ENCODE results near the gene HMCN1. TPM values are rescaled to one million over a fixed set of nuclear protein-coding genes. Genes with fewer than 3 reads are reported as not detected.
A peak's percentile ranks its signal among the peaks of the same experiment; 100 is the strongest.

The HMCN1 gene
- total and polyA plus RNA-seq, 11 donors: 2.1 to 14.1 (median 5.6) TPM

DNA sequence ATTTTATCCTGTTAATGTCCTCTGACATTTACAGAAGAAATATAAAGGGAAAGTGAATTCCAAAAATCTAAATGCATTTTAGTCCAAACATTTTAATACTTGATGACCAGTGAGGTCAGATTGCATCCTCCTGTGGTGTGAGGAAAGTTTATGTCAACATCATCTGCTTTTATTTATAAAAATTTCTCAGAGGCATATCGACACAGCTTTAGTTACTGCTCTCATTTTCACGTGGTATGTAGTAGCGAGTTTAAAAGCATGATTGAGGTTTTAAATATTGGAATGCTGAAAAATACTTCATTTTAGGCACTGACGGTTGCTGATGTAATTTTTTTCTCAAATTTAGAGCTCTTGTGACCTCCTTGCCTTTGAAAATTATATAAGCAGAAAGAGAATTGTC, 234.8 kb downstream of the HMCN1 start:
- Histone ChIP-seq H3K27ac (peak overlapping the region in 10 of 12 donors; percentile 21 to 75 (median 46)), H3K4me3 (no peak overlapping the region), H3K27me3 (no peaks in the 10 kb centered on the region), H3K4me1 (peaks cover 0 to 54% (median 14%) of the 10 kb centered on the region in 12 donors), H3K9me3 (no peaks in the 10 kb centered on the region), H3K36me3 (peaks cover 0 to 9% (median 0%) of the 10 kb centered on the region in 9 donors)
- no peak for DNase-seq
- no peak for ATAC-seq
- intact Hi-C loops (cut with DNase I): loop anchor here in 1 of 10 donors (2.0 to 10.0 kb wide), 2 partner anchors 14 to 124 kb away; no protein-coding TSS in a partner anchor
- TF ChIP-seq CTCF (IDR thresholded peaks at IDR 0.05): no peak
- TF ChIP-seq POLR2A (IDR thresholded peaks at IDR 0.05): no peak
- WGBS, 4 donors: 47 to 67% (median 59%) methylated on average over 4 of the region's 4 CpGs

GRCh38 chr1:185969524-185969991, 235.4 kb downstream of the HMCN1 start:
- no peak overlapping the region for H3K4me3 ChIP-seq
- H3K36me3 ChIP-seq: peaks cover 0 to 9% (median 0%) of the 10 kb centered on the region in 9 donors
- no peaks in the 10 kb centered on the region for H3K27me3 ChIP-seq
- no peaks in the 10 kb centered on the region for H3K9me3 ChIP-seq
- DNase-seq (no peak), ATAC-seq (peak in 3 of 4 donors; percentile 39 to 64 (median 44))
- TF ChIP-seq POLR2A (IDR thresholded peaks at IDR 0.05) (no peak), CTCF (IDR thresholded peaks at IDR 0.05) (no peak)
- intact Hi-C loops (cut with DNase I): loop anchor here in 1 of 10 donors (2.0 to 10.0 kb wide), 2 partner anchors 13 to 125 kb away; no protein-coding TSS in a partner anchor
- peak overlapping the region in 9 of 12 donors; percentile 21 to 75 (median 44) for H3K27ac ChIP-seq
- H3K4me1 ChIP-seq: peaks cover 0 to 54% (median 14%) of the 10 kb centered on the region in 12 donors

DNA sequence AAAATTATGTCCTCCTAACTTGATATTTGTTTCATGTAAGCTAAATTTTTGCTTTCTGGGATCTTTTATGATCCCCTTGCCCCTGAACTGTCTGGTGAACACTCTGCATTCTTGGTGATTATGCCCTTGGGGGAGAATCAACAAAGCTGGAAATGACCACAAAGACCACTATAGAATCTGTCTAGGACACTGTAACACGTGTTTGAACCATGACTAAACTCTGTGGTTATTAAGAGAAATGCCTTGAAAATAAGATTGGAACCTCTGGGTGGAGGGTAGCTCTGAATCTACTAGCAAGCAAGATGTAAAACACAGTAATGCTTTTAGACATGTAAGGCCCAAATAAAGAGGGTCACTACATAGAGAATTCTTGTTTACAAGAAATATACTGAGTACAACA, 237.5 kb downstream of the HMCN1 start:
- intact Hi-C loops (cut with DNase I): no loop called here
- no peak overlapping the region for H3K4me3 ChIP-seq
- peaks cover 0 to 9% (median 0%) of the 10 kb centered on the region in 9 donors for H3K36me3 ChIP-seq
- DNase-seq: no peak
- H3K4me1 ChIP-seq: peaks cover 0 to 35% (median 5%) of the 10 kb centered on the region in 12 donors
- TF ChIP-seq POLR2A (IDR thresholded peaks at IDR 0.05) (no peak), CTCF (IDR thresholded peaks at IDR 0.05) (no peak)
- no peaks in the 10 kb centered on the region for H3K27me3 ChIP-seq
- peak overlapping the region in 2 of 12 donors; percentile 15 to 26 for H3K27ac ChIP-seq
- no peaks in the 10 kb centered on the region for H3K9me3 ChIP-seq
- 56 to 90% (median 62%) methylated on average over 1 of the region's 1 CpG for whole genome bisulfite sequencing, 4 donors
- no peak for ATAC-seq

DNA sequence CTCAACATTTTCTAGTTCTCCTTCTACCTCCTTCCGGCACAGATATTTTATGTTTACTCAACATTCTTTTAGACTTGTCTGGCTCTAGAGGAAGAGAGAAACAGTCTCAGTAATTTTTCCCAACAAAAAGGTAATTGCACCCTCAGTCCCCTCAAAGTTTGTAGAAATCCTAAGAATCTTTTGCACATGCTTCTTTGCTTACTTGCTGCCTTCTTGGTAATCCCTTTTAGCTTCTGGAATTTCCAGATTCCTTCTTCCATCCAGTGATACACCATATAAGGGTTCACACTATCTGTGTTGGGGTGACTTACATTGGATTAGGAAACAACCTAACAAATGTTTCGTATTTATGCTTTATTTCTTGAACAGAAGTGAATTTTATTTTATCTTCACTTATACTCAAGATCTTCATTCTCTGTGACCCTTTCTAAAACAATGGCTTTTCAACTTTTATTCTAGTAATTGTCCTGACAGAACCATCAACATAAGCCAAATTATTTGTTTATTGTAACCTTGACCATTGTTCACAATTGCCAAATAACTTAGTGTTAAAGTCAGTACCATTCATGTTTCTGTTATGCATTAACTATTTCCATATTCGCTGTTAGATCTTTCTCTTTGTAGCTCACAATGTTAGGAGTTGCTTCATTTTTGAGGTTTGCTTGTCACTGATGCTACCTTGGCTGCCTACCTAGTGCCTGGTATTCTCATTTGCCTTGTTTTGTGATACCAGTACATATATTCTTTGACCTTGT, 238.1 kb downstream of the HMCN1 start:
- WGBS, 4 donors: 78 to 85% (median 84%) methylated on average over 3 of the region's 3 CpGs

More for the DNA sequence above, 238.1 kb downstream of the HMCN1 start:
- Histone ChIP-seq H3K27ac (peak overlapping the region in 2 of 12 donors; percentile 22 to 52), H3K4me1 (peaks cover 0 to 29% (median 4%) of the 10 kb centered on the region in 12 donors), H3K36me3 (peaks cover 0 to 9% (median 0%) of the 10 kb centered on the region in 9 donors), H3K4me3 (no peak overlapping the region), H3K27me3 (no peaks in the 10 kb centered on the region), H3K9me3 (no peaks in the 10 kb centered on the region)
- intact Hi-C loops (cut with DNase I): no loop called here
- ATAC-seq (no peak), DNase-seq (no peak)
- TF ChIP-seq CTCF (IDR thresholded peaks at IDR 0.05): no peak
- TF ChIP-seq POLR2A (IDR thresholded peaks at IDR 0.05): no peak

Measured in heart left ventricle (tissue), 16 donors.